ENCODE data around the gene AOC2.
"Not testable (repeated sequence)": the region's sequence is repeated elsewhere in the genome, so short reads cannot be mapped to it uniquely, and the experiment has no call there.

GRCh38 chr17:42856516-42856915 lies 12.1 kb downstream of the AOC2 start:
- TF ChIP-seq CTCF (IDR thresholded peaks at IDR 0.05); TEAD1 (CRISPR knock-in tag; IDR thresholded peaks at IDR 0.05); TCF7 (CRISPR knock-in tag; IDR thresholded peaks at IDR 0.05; ENCODE audit: low read depth): not testable (repeated sequence)
